C4-2B (cell line): ENCODE data around the gene NOC2L.

Experiments used
- H3K27ac ChIP-seq: fragments of 450-650 bp; 2 replicates; pipeline ENCODE4 v1.5.1; 2017
- CTCF ChIP-seq: fragments of 450-650 bp; conservative IDR thresholded peaks from 2 replicates; pipeline ENCODE4 v1.5.1; 2017; ENCODE audit warnings: mild to moderate bottlenecking
- ZFX ChIP-seq: fragments of 450-650 bp; IDR thresholded peaks from 2 replicates; pipeline ENCODE4 v1.6.1; 2017

NOC2L gene

GRCh38 chr1:958823-959730 is at the start of gene NOC2L:
TSS of gene NOC2L (minus strand) at chr1:959256. CDS start at chr1:959240, 16 bp downstream.
- H3K27ac ChIP-seq: peak within 1 kb of the TSS; percentile 85
- TF ChIP-seq ZFX: no peak
- TF ChIP-seq CTCF: no peak

- H3K27ac ChIP-seq: peak overlapping the region; percentile 68
- no peak for TF ChIP-seq CTCF
- TF ChIP-seq ZFX: no peak
These were observed 47.5 kb upstream of the NOC2L start for GRCh38 chr1:1006305-1007159.

GRCh38 chr1:1005774-1006304 is 46.8 kb upstream of the NOC2L start:
- H3K27ac ChIP-seq: peak overlapping the region; percentile 68

GRCh38 chr1:1004780-1005697 is 46.0 kb upstream of the NOC2L start:
- TF ChIP-seq ZFX (no peak), CTCF (no peak)
- H3K27ac ChIP-seq: peak overlapping the region; percentile 68

More at GRCh38 chr1:1005774-1006304, 46.8 kb upstream of the NOC2L start:
- TF ChIP-seq ZFX (no peak), CTCF (no peak)

GRCh38 chr1:1004420-1004779 is 45.3 kb upstream of the NOC2L start:
- no peak for TF ChIP-seq ZFX
- peak overlapping the region; percentile 68 for H3K27ac ChIP-seq

GRCh38 chr1:1003618-1004419 is 44.8 kb upstream of the NOC2L start:
- H3K27ac ChIP-seq: peak overlapping the region; percentile 68; the same call in 1 of the 2 replicates
- TF ChIP-seq CTCF (no peak), ZFX (no peak)
